ENCODE results near the gene USH1C. TPM values are rescaled to one million over a fixed set of nuclear protein-coding genes. Genes with fewer than 3 reads are reported as not detected.
A peak's percentile ranks its signal among the peaks of the same experiment; 100 is the strongest.

The USH1C gene
- total RNA-seq, 2 donors from 2014 or later = 12.7 to 20.8 TPM

DNA sequence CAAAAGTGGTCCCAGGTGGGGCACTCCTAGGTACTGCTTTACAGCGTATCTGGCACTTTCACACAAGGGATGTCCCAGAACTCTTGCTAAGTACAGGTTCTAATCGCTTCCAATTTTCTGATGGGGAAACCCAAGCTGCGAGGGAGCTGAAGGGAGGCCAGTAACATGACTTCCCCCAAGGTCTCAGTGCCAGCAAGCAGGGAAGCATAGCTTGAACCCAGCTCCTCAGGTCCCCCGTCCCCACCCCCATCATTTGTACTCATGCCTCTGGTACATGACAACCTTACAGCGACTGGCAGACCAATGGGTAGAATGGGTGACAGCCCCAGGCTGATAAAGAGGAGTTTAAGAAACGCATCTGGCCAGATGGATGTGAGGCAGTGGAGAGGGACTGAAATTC lies 66.9 kb downstream of the USH1C start:
- ATAC-seq (no peak), DNase-seq (no peak)
- H3K27me3 ChIP-seq = peaks cover 0 to 7% of the 10 kb centered on the region in 2 donors
- H3K36me3 ChIP-seq (replicated peaks in 1 of 2; ENCODE audit: insufficient read depth in 1 of 2, low read depth in 2 of 2) = no peaks in the 10 kb centered on the region
- intact Hi-C loops (cut with DNase I) = no loop called here
- TF ChIP-seq POLR2A (IDR thresholded peaks at IDR 0.05) (no peak), CTCF (IDR thresholded peaks at IDR 0.05) (no peak)
- WGBS, 2 donors = 57 to 83% methylated on average over 5 to 6 of the region's 6 CpGs
- no peaks in the 10 kb centered on the region for H3K9me3 ChIP-seq
- peaks cover 10% of the 10 kb centered on the region for H3K4me1 ChIP-seq
- H3K27ac ChIP-seq = no peak overlapping the region
- no peak overlapping the region for H3K4me3 ChIP-seq

- Histone ChIP-seq H3K4me1 (peaks cover 10% of the 10 kb centered on the region), H3K36me3 (replicated peaks in 1 of 2; ENCODE audit: insufficient read depth in 1 of 2, low read depth in 2 of 2) (no peaks in the 10 kb centered on the region), H3K27ac (no peak overlapping the region), H3K9me3 (no peaks in the 10 kb centered on the region), H3K27me3 (peaks cover 0 to 7% of the 10 kb centered on the region in 2 donors), H3K4me3 (no peak overlapping the region)
- WGBS, 2 donors = 34 to 46% methylated on average over 9 of the region's 9 CpGs
- intact Hi-C loops (cut with DNase I) = no loop called here
- DNase-seq (no peak), ATAC-seq (no peak)
- TF ChIP-seq CTCF (IDR thresholded peaks at IDR 0.05) = no peak
- no peak for TF ChIP-seq POLR2A (IDR thresholded peaks at IDR 0.05)
These were observed 67.2 kb downstream of the USH1C start for GRCh38 chr11:17477084-17477333.

DNA sequence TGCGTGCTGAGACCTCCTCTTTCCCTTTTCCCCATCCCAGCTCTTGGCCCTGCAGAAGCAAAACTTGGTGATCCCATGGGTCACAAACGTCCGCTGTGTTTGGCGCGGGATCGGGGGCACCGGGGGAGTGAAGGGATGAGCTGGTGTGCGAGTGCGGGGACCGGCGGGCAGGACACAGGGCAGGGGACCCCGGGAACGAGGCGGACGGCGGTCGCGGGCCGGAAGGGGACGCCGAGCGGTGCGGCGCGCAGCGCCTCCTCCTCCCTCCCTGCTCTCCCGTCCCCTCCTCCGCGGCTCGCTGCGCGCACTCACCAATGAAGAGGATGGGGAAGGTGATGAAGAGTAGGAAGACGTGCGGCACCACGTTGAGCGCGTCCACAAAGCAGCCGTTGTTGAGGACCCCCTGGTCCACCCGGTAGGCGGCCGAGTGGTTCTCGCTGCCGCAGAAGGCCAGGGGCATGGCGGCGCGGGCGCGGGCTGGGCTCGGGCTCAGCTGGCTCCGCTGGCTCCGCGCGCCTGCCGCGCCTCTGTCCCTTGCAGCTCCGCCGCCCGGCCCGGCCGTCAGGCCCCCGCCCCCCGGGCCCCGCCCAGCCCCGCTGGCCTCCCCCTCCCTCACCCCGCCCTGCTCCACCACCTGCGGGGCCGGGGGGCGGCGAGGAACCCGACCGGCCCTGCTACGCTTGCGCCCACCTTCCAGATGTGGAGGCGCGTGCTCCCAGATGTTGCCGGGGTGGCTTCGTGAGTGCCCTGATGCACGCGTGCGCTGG lies 67.7 kb downstream of the USH1C start, which contains the start of gene ABCC8:
TSS of gene ABCC8 (minus strand) at position 529 of the 767 bp plus-strand sequence. CDS start at position 460, 69 bp downstream.
- intact Hi-C loops (cut with DNase I) = no loop called here
- peak; percentile 55 for ATAC-seq
- H3K4me3 ChIP-seq = no peak within 1 kb of the TSS
- H3K27me3 ChIP-seq = peaks cover 0 to 7% of the 10 kb centered on the region in 2 donors
- H3K9me3 ChIP-seq = no peaks in the 10 kb centered on the region
- peaks cover 10% of the 10 kb centered on the region for H3K4me1 ChIP-seq
- WGBS, 2 donors = 2 to 3% methylated on average over 42 to 65 of the region's 80 CpGs
- peak in 1 of 4 donors; percentile 33 for DNase-seq
- H3K27ac ChIP-seq = no peak within 1 kb of the TSS
- H3K36me3 ChIP-seq (replicated peaks in 1 of 2; ENCODE audit: insufficient read depth in 1 of 2, low read depth in 2 of 2) = no peaks in the 10 kb centered on the region
- TF ChIP-seq POLR2A (IDR thresholded peaks at IDR 0.05) = peak in 1 of 3 donors; percentile 17
- TF ChIP-seq CTCF (IDR thresholded peaks at IDR 0.05) = no peak

- Histone ChIP-seq H3K4me3 (no peak overlapping the region), H3K27ac (no peak overlapping the region), H3K36me3 (replicated peaks in 1 of 2; ENCODE audit: insufficient read depth in 1 of 2, low read depth in 2 of 2) (no peaks in the 10 kb centered on the region), H3K9me3 (no peaks in the 10 kb centered on the region), H3K4me1 (peaks cover 10% of the 10 kb centered on the region), H3K27me3 (peaks cover 0 to 7% of the 10 kb centered on the region in 2 donors)
- intact Hi-C loops (cut with DNase I) = no loop called here
- TF ChIP-seq CTCF (IDR thresholded peaks at IDR 0.05) = no peak
- TF ChIP-seq POLR2A (IDR thresholded peaks at IDR 0.05) = no peak
- 15 to 39% methylated on average over 27 to 30 of the region's 31 CpGs for WGBS, 2 donors
- ATAC-seq (no peak), DNase-seq (no peak)
These were observed 68.4 kb downstream of the USH1C start for GRCh38 chr11:17475666-17476316.

Measured in body of pancreas (tissue), 4 donors.